Heart right ventricle (tissue), 16 donors: Measurements from ENCODE around the gene ACBD7. TPM values are rescaled to one million over a fixed set of nuclear protein-coding genes. Genes with fewer than 3 reads are reported as not detected.

Experiments
- ATAC-seq, 8 donors: fragments of 200-7000 bp; cut with Tn5 transposase; one replicate each; pipeline ENCODE4 v1.9.1; 2020; ENCODE audit warnings: mild to moderate bottlenecking in 8 of 8, moderate library complexity in 8 of 8, moderate number of reproducible peaks in 1 of 8
- DNase-seq, 2 donors: peaks; one replicate each; pipeline ENCODE4 v3.0.0-alpha.2; 2020
- H3K27ac ChIP-seq, 10 donors: fragments of 200-600 bp; sonication (generic) in 2 of 10; one replicate each; pipeline versions ENCODE4 v1.5.0 to v1.8.0; 2020 to 2022; ENCODE audit warnings: mild to moderate bottlenecking in 3 of 10
- H3K27me3 ChIP-seq, 7 donors: fragments of 200-600 bp; one replicate each; pipeline ENCODE4 v1.8.0; 2021 to 2022; ENCODE audit warnings: mild to moderate bottlenecking in 2 of 7
- H3K36me3 ChIP-seq, 9 donors: fragments of 200-600 bp; sonication (generic) in 1 of 9; one replicate each; pipeline versions ENCODE4 v1.5.0 to v1.8.0; 2020 to 2022; ENCODE audit warnings: mild to moderate bottlenecking in 2 of 9
- H3K4me1 ChIP-seq, 9 donors: fragments of 200-600 bp; sonication (generic) in 1 of 9; one replicate each; pipeline versions ENCODE4 v1.5.0 to v1.8.0; 2020 to 2022; ENCODE audit warnings: mild to moderate bottlenecking in 4 of 9
- H3K4me3 ChIP-seq, 10 donors: fragments of 200-600 bp; sonication (generic) in 2 of 10; one replicate each; pipeline versions ENCODE4 v1.5.0 to v1.8.0; 2020 to 2022; ENCODE audit warnings: mild to moderate bottlenecking in 7 of 10, moderate library complexity in 2 of 10
- H3K9me3 ChIP-seq, 11 donors: fragments of 200-600 bp in 10 of 11; sonication (generic) in 2 of 11; one replicate each; pipeline versions ENCODE4 v1.5.0 to v1.8.0; 2013 to 2022; ENCODE audit warnings: mild to moderate bottlenecking in 2 of 11, control low read depth in 1 of 11, moderate library complexity in 1 of 11
- CTCF ChIP-seq, 9 donors: fragments of 200-600 bp; sonication (generic) in 2 of 9; IDR thresholded peaks; one replicate each; pipeline versions ENCODE4 v1.5.0 to v1.8.0; 2021 to 2022; ENCODE audit warnings: antibody characterized with exemption in 9 of 9, mild to moderate bottlenecking in 5 of 9, moderate library complexity in 1 of 9
- WGBS, 2 donors: extraction: QIAGEN DNeasy Blood & Tissue Kit; methylation state at CpG; one replicate each; pipeline ENCODE4 v1.1.7; 2013; ENCODE audit warnings: inconsistent platforms in 1 of 2; 5-methylcytosine and 5-hydroxymethylcytosine counted together
- intact Hi-C, 10 donors: fragments of 100-400 bp; cut with DNase I; formaldehyde crosslinking; loops; one replicate each; pipeline versions ENCODE4 v1.11.1 to v1.14.2; 2022
- polyA plus RNA-seq, 2 donors: library from polyadenylated mRNA; stranded (reverse); fragments of 200-250 nt; gene quantifications; one replicate each; pipeline ENCODE4 v1.2.3, GENCODE V29; 2013
- total RNA-seq, 10 donors: library from RNA; stranded (reverse); fragmentation: NEBNext Ultra II Directional in 3 of 10; extraction: Animal tissue kit (Norgen Biotek cat#: 25700) in 3 of 10; gene quantifications; one replicate each; pipeline versions ENCODE4 v1.2.1 to v1.2.4, GENCODE V29; 2021 to 2023
- donor health status: Arrhythmogenic right ventricular cardiomyopathy.
- donor health status: ischemic (EF 13 %, LVEDD 7.1; RV severe dilation, severe dysfunction).
- donor health status: healthy with polysubstance abuse.
- donor health status: DM: no; HTN: yes; CAD: no.
- donor health status: DM: no; HTN: no; CAD: no.
- donor health status: ischemic (EF 25% LVEDD 6.9; RV normal size, moderate dysfunction).
- donor health status: ischemic (EF 25% LVEDD 5.7; RV mildly dilated, moderate dysfunction).
- donor health status: healthy.
- donor health status: DM: yes; HTN: yes; CAD: no.
- donor health status: Ischemic cardiomyopathy.
- donor health status: ischemic (EF 35%, LVEDD 5.7; RV mildly dilated, moderate dysfunction).
- donor health status: nonischemic (EF 11% LVEDD 7.7; RV severe dilation, severe dysfunction).
- donor health status: DM: yes; HTN: yes; CAD: no.
- donor health status: PGD.
- donor health status: ischemic (EF 29% LVEDD 5.4; RV normal size, mild dysfunction).
- donor health status: nonischemic (EF 23%, LVEDD 6.1; RV moderate dilation, normal function).

Gene ACBD7
- total and polyA plus RNA-seq, 12 donors: 0.03 to 0.23 TPM; not detected in 10

GRCh38 chr10:15083674-15084501 is 4.7 kb downstream of the ACBD7 start:
- peak in 4 of 8 donors; percentile 13 to 22 (median 19) for ATAC-seq
- intact Hi-C loops: loop anchor here in 1 of 10 donors (10.0 kb wide), 1 partner anchor 129 kb away; the partner anchor contains the start of genes DCLRE1C and MEIG1
- peaks cover 0 to 7% (median 0%) of the 10 kb centered on the region in 7 donors for H3K27me3 ChIP-seq
- WGBS, 2 donors: 69 to 77% methylated on average over 18 of the region's 18 CpGs
- no peak for DNase-seq
- peaks cover 0 to 18% (median 14%) of the 10 kb centered on the region in 9 donors for H3K4me1 ChIP-seq
- TF ChIP-seq CTCF (IDR thresholded peaks at IDR 0.05): no peak
- peak overlapping the region; percentile 22 to 59 (median 49) for H3K4me3 ChIP-seq
- peak overlapping the region in 8 of 10 donors; percentile 5 to 71 (median 57) for H3K27ac ChIP-seq
- no peaks in the 10 kb centered on the region for H3K36me3 ChIP-seq
- no peaks in the 10 kb centered on the region for H3K9me3 ChIP-seq

GRCh38 chr10:15075421-15075820 is 13.2 kb downstream of the ACBD7 start:
- DNase-seq: no peak
- Histone ChIP-seq H3K4me1 (no peaks in the 10 kb centered on the region), H3K27ac (no peak overlapping the region), H3K4me3 (no peak overlapping the region), H3K9me3 (peaks cover 0 to 12% (median 0%) of the 10 kb centered on the region in 11 donors), H3K36me3 (no peaks in the 10 kb centered on the region), H3K27me3 (no peaks in the 10 kb centered on the region)
- WGBS, 2 donors: 91 to 97% methylated on average over 3 of the region's 3 CpGs
- no peak for ATAC-seq
- no peak for TF ChIP-seq CTCF (IDR thresholded peaks at IDR 0.05)
- intact Hi-C loops: no loop called here

- WGBS, 2 donors: 94 to 96% methylated on average over 5 of the region's 5 CpGs
- Histone ChIP-seq H3K4me1 (no peaks in the 10 kb centered on the region), H3K36me3 (no peaks in the 10 kb centered on the region), H3K9me3 (peaks cover 0 to 12% (median 0%) of the 10 kb centered on the region in 11 donors), H3K27me3 (no peaks in the 10 kb centered on the region), H3K27ac (no peak overlapping the region), H3K4me3 (no peak overlapping the region)
- TF ChIP-seq CTCF (IDR thresholded peaks at IDR 0.05): no peak
- no peak for DNase-seq
- ATAC-seq: no peak
- intact Hi-C loops: no loop called here
Observed at GRCh38 chr10:15072358-15072757, 16.2 kb downstream of the ACBD7 start.

GRCh38 chr10:15069230-15069629 is 19.3 kb downstream of the ACBD7 start:
- H3K36me3 ChIP-seq: no peaks in the 10 kb centered on the region
- ATAC-seq (no peak), DNase-seq (no peak)
- H3K9me3 ChIP-seq: peaks cover 0 to 31% (median 0%) of the 10 kb centered on the region in 11 donors
- H3K27me3 ChIP-seq: no peaks in the 10 kb centered on the region
- no peak overlapping the region for H3K27ac ChIP-seq
- intact Hi-C loops: no loop called here
- TF ChIP-seq CTCF (IDR thresholded peaks at IDR 0.05): no peak
- no peaks in the 10 kb centered on the region for H3K4me1 ChIP-seq
- 68 to 70% methylated on average over 4 of the region's 4 CpGs for WGBS, 2 donors
- no peak overlapping the region for H3K4me3 ChIP-seq
